H1 (cell line): Measurements from ENCODE around the gene RAPGEF6. TPM values are rescaled to one million over a fixed set of nuclear protein-coding genes. Genes with fewer than 3 reads are reported as not detected.

Source experiments
- CTCF ChIA-PET: fragments of 300-600 bp; sonication (Branson Sonifier 250); formaldehyde crosslinking; loops from one replicate; lab custom pipeline; 2021; ENCODE audit not compliant: partially characterized antibody; lab: Charles Lee
- POLR2A ChIA-PET: fragments of 300-600 bp; sonication (Branson Sonifier 250); formaldehyde crosslinking; loops from one replicate; lab custom pipeline; 2021; ENCODE audit warnings: inconsistent platforms; ENCODE audit not compliant: partially characterized antibody; lab: Charles Lee
- DNase-seq, 2 experiments: peaks; one replicate each; pipeline versions ENCODE4 v3.0.0 to v3.0.0-alpha.2; 2010 to 2022; ENCODE audit warnings: low spot score in 2 of 2, low read depth in 1 of 2, mixed read lengths in 1 of 2
- FAIRE-seq: peaks from 2 replicates; lab custom pipeline; 2011; peaks lifted over from hg19 to GRCh38; lab: Jason Lieb, UNC
- H2AFZ ChIP-seq: 2 replicates; pipeline ENCODE4 v1.8.1; 2012; ENCODE audit warnings: low read length, inconsistent platforms
- H2AK5ac ChIP-seq: 2 replicates; pipeline ENCODE4 v1.6.1; 2013; ENCODE audit warnings: low read depth, low read length
- H2BK120ac ChIP-seq: replicated peaks from 2 replicates; pipeline ENCODE3; 2013; ENCODE audit warnings: low read depth, low read length, inconsistent platforms
- H2BK12ac ChIP-seq: 2 replicates; pipeline ENCODE4 v1.6.1; 2013; ENCODE audit warnings: low read depth, low read length
- H2BK15ac ChIP-seq: 2 replicates; pipeline ENCODE4 v1.6.1; 2013; ENCODE audit warnings: low read length
- H2BK20ac ChIP-seq: 2 replicates; pipeline ENCODE4 v1.6.1; 2013; ENCODE audit warnings: low read length
- H2BK5ac ChIP-seq: 2 replicates; pipeline ENCODE4 v1.6.1; 2013; ENCODE audit warnings: low read depth, low read length
- H3K14ac ChIP-seq: 2 replicates; pipeline ENCODE4 v1.6.1; 2013; ENCODE audit warnings: inconsistent platforms; ENCODE audit not compliant: insufficient read length
- H3K18ac ChIP-seq: 2 replicates; pipeline ENCODE4 v1.6.1; 2013; ENCODE audit warnings: low read length; ENCODE audit errors: extremely low read depth
- H3K23ac ChIP-seq: 2 replicates; pipeline ENCODE4 v1.6.1; 2013; ENCODE audit warnings: inconsistent platforms; ENCODE audit not compliant: insufficient read length
- H3K23me2 ChIP-seq: 2 replicates; pipeline ENCODE4 v1.6.1; 2013; ENCODE audit warnings: low read depth, low read length
- H3K27ac ChIP-seq: 2 replicates; pipeline ENCODE4 v1.6.1; 2011; ENCODE audit warnings: low read depth, low read length, inconsistent platforms
- H3K27me3 ChIP-seq, 4 experiments: replicated peaks in 1 of 4; 1 replicate in 1 of 4; 2 replicates in 3 of 4; pipeline versions ENCODE4 v1.6.1 to v1.8.1; 2011 to 2013; ENCODE audit warnings: low read length in 3 of 4, mild to moderate bottlenecking in 3 of 4, inconsistent platforms in 2 of 4, mixed read lengths in 2 of 4, moderate library complexity in 1 of 4; ENCODE audit not compliant: control insufficient read depth in 3 of 4, insufficient read depth in 3 of 4; ENCODE audit errors: extremely low read depth in 1 of 4
- H3K36me3 ChIP-seq, 4 experiments: 2 replicates each; pipeline versions ENCODE4 v1.6.1 to v1.8.1; 2011 to 2013; ENCODE audit warnings: mild to moderate bottlenecking in 4 of 4, low read length in 3 of 4, moderate library complexity in 2 of 4, control low read depth in 1 of 4, inconsistent platforms in 1 of 4; ENCODE audit not compliant: insufficient read depth in 4 of 4, control insufficient read depth in 2 of 4
- H3K4ac ChIP-seq: replicated peaks from 2 replicates; pipeline ENCODE3; 2013; ENCODE audit warnings: low read length, low read depth, mixed read lengths, inconsistent platforms; ENCODE audit not compliant: insufficient read length
- H3K4me1 ChIP-seq, 4 experiments: replicated peaks in 1 of 4; 1 replicate in 1 of 4; 2 replicates in 3 of 4; pipeline versions ENCODE4 v1.6.1 to v1.8.1; 2011 to 2013; ENCODE audit warnings: low read length in 3 of 4, inconsistent platforms in 2 of 4, mixed read lengths in 1 of 4; ENCODE audit not compliant: insufficient read depth in 4 of 4, control insufficient read depth in 3 of 4
- H3K4me2 ChIP-seq, 2 experiments: 2 replicates each; pipeline versions ENCODE4 v1.6.1 to v1.8.1; 2011 to 2013; ENCODE audit warnings: low read depth in 2 of 2, low read length in 2 of 2, control low read depth in 1 of 2, inconsistent platforms in 1 of 2, mild to moderate bottlenecking in 1 of 2; ENCODE audit not compliant: insufficient read depth in 1 of 2
- H3K4me3 ChIP-seq, 4 experiments: fragments of 200-600, 300-600 bp in 1 of 4; sonication (generic), shearing (Covaris generic), sonication (Bioruptor Twin) in 1 of 4; 2 replicates each; pipeline versions ENCODE4 v1.5.1 to v1.8.1; 2011 to 2016; ENCODE audit warnings: low read length in 4 of 4, low read depth in 3 of 4, control low read depth in 2 of 4, inconsistent platforms in 2 of 4, mild to moderate bottlenecking in 2 of 4, mixed read lengths in 1 of 4, moderate library complexity in 1 of 4; ENCODE audit not compliant: insufficient read depth in 2 of 4; ENCODE audit errors: extremely low read depth in 1 of 4
- H3K56ac ChIP-seq: replicated peaks from 2 replicates; pipeline ENCODE3; 2013; ENCODE audit warnings: low read depth, mild to moderate bottlenecking, mixed read lengths, low read length, inconsistent platforms; ENCODE audit not compliant: insufficient read length
- H3K79me1 ChIP-seq: 2 replicates; pipeline ENCODE4 v1.6.1; 2013; ENCODE audit warnings: low read depth, low read length, control low read depth
- H3K79me2 ChIP-seq, 2 experiments: 2 replicates each; pipeline versions ENCODE4 v1.6.1 to v1.8.1; 2012 to 2013; ENCODE audit warnings: low read length in 2 of 2, mild to moderate bottlenecking in 2 of 2, inconsistent platforms in 1 of 2; ENCODE audit not compliant: insufficient read depth in 2 of 2, control insufficient read depth in 1 of 2
- H3K9ac ChIP-seq, 4 experiments: replicated peaks in 1 of 4; 1 replicate in 1 of 4; 2 replicates in 3 of 4; pipeline versions ENCODE4 v1.6.1 to v1.8.1; 2011 to 2013; ENCODE audit warnings: low read depth in 3 of 4, low read length in 3 of 4, control low read depth in 2 of 4, mild to moderate bottlenecking in 2 of 4, moderate library complexity in 2 of 4, inconsistent platforms in 1 of 4; ENCODE audit errors: extremely low read depth in 1 of 4
- H3K9me3 ChIP-seq, 2 experiments: 2 replicates each; pipeline versions ENCODE4 v1.6.1 to v1.8.1; 2012 to 2013; ENCODE audit warnings: mild to moderate bottlenecking in 2 of 2, moderate library complexity in 2 of 2, control low read depth in 1 of 2, inconsistent platforms in 1 of 2, low read depth in 1 of 2, low read length in 1 of 2, mixed read lengths in 1 of 2; ENCODE audit not compliant: insufficient read depth in 2 of 2
- H4K20me1 ChIP-seq, 2 experiments: replicated peaks in 1 of 2; 2 replicates each; pipeline versions ENCODE3 to v1.8.1; 2011 to 2013; ENCODE audit warnings: inconsistent platforms in 2 of 2, low read length in 2 of 2, mild to moderate bottlenecking in 1 of 2; ENCODE audit not compliant: insufficient read depth in 2 of 2, control insufficient read depth in 1 of 2
- H4K5ac ChIP-seq: 2 replicates; pipeline ENCODE4 v1.6.1; 2013; ENCODE audit warnings: low read length, low read depth, mixed read lengths, inconsistent platforms; ENCODE audit not compliant: insufficient read length
- H4K8ac ChIP-seq: 2 replicates; pipeline ENCODE4 v1.8.0; 2013; ENCODE audit warnings: mild to moderate bottlenecking, moderate library complexity, low read length, inconsistent platforms; ENCODE audit not compliant: insufficient read depth; ENCODE audit errors: extremely low read depth
- H4K91ac ChIP-seq: replicated peaks from 2 replicates; pipeline ENCODE3; 2013; ENCODE audit warnings: low read length, mixed read lengths, inconsistent platforms; ENCODE audit not compliant: insufficient read length
- ASH2L ChIP-seq: fragments of 200-600, 300-600 bp; sonication (generic); IDR thresholded peaks from one replicate; pipeline ENCODE4 v1.7.1; 2017; ENCODE audit warnings: low read length
- EGR1 ChIP-seq: IDR thresholded peaks from 2 replicates; pipeline ENCODE4 v1.6.1; 2011; ENCODE audit warnings: low read depth, low read length, borderline replicate concordance
- EP300 ChIP-seq, 2 experiments: IDR thresholded peaks; 1 replicate in 1 of 2; 2 replicates in 1 of 2; pipeline ENCODE4 v1.6.1; 2011 to 2012; ENCODE audit warnings: low read depth in 2 of 2, low read length in 2 of 2, mild to moderate bottlenecking in 2 of 2, borderline replicate concordance in 1 of 2, inconsistent platforms in 1 of 2, moderate library complexity in 1 of 2
- KDM5A ChIP-seq: fragments of 200-600 bp; IDR thresholded peaks from 2 replicates; pipeline ENCODE4 v1.7.1; 2012; ENCODE audit warnings: mild to moderate bottlenecking, low read length, inconsistent platforms, mixed read lengths
- NRF1 ChIP-seq: IDR thresholded peaks from 2 replicates; pipeline ENCODE4 v1.6.1; 2011; ENCODE audit warnings: mild to moderate bottlenecking, low read depth, low read length, improper control_type of control experiment
- RAD21 ChIP-seq, 2 experiments: IDR thresholded peaks in 1 of 2; conservative IDR thresholded peaks in 1 of 2; 2 replicates each; pipeline ENCODE4 v1.6.1; 2011; ENCODE audit warnings: low read depth in 2 of 2, low read length in 2 of 2, improper control_type of control experiment in 1 of 2, inconsistent platforms in 1 of 2, mild to moderate bottlenecking in 1 of 2, moderate library complexity in 1 of 2
- RBBP5 ChIP-seq: IDR thresholded peaks from 2 replicates; pipeline ENCODE4 v1.7.1; 2012; ENCODE audit warnings: low read depth, mild to moderate bottlenecking, inconsistent platforms, low read length, moderate library complexity, borderline replicate concordance
- SP1 ChIP-seq: IDR thresholded peaks from 2 replicates; pipeline ENCODE4 v1.6.1; 2011; ENCODE audit warnings: low read depth, low read length
- SRF ChIP-seq: IDR thresholded peaks from 2 replicates; pipeline ENCODE4 v1.6.1; 2011; ENCODE audit warnings: mild to moderate bottlenecking, low read depth, low read length, moderate library complexity
- TAF1 ChIP-seq: IDR thresholded peaks from 2 replicates; pipeline ENCODE4 v1.6.1; 2011; ENCODE audit warnings: mild to moderate bottlenecking, low read depth, low read length
- WGBS, 2 experiments: shearing (Covaris generic) in 1 of 2; methylation state at CpG; one replicate each; pipeline versions ENCODE4 v1.1.6 to v1.1.7; 2013 to 2015; ENCODE audit warnings: low lambda C conversion rate in 2 of 2, mixed read lengths in 2 of 2, inconsistent platforms in 1 of 2, low coverage in 1 of 2, missing lambda C conversion rate in 1 of 2; ENCODE audit not compliant: insufficient replicate concordance in 2 of 2, insufficient coverage in 1 of 2, insufficient read length in 1 of 2; ENCODE audit errors: extremely low coverage in 1 of 2, missing lambda C conversion rate in 1 of 2; 5-methylcytosine and 5-hydroxymethylcytosine counted together
- polyA plus RNA-seq, 7 experiments: library from polyadenylated mRNA; depleted of rRNA in 3 of 7; stranded (reverse) in 5 of 7; unstranded in 2 of 7; fragments of >200 nt in 5 of 7; fragments of 200-250 nt in 2 of 7; gene quantifications; 1 replicate in 5 of 7; 2 replicates in 1 of 7; 4 replicates in 1 of 7; pipeline versions ENCODE4 v1.2.1 to v1.2.3, GENCODE V29; 2011 to 2013; ENCODE audit warnings: missing spikeins in 2 of 7, mixed read lengths in 2 of 7
- total RNA-seq: library from RNA; stranded (reverse); fragmentation: NEBNext Ultra II Directional; extraction: Animal tissue kit (Norgen Biotek cat#: 25700); gene quantifications from 2 replicates; pipeline ENCODE4 v1.2.1, GENCODE V29; 2021
- TF ChIP-seq, protein P1 (sequence below): IDR thresholded peaks from 2 replicates; pipeline ENCODE4 v1.6.1; 2011; ENCODE audit warnings: low read depth, mild to moderate bottlenecking, low read length; ENCODE audit not compliant: insufficient read depth

RAPGEF6 gene
- total and polyA plus RNA-seq, 2 of the 8 experiments (the other 6 are each of a cell fraction or from before 2014, with no cell fraction given): 4.8 to 20.0 TPM

GRCh38 chr5:131575660-131576227 lies 59.3 kb downstream of the RAPGEF6 start:
- no peak overlapping the region for H2BK20ac ChIP-seq
- H3K79me2 ChIP-seq: peaks cover 0 to 17% of the 10 kb centered on the region in 2 experiments; a peak in 1 of 4 replicates
- H4K5ac ChIP-seq: no peak overlapping the region
- WGBS, 2 experiments: 86 to 100% methylated on average over 1 to 8 of the region's 8 CpGs
- DNase-seq: no peak
- peaks cover 0 to 11% (median 0%) of the 10 kb centered on the region in 4 experiments; a peak in 2 of 8 replicates for H3K36me3 ChIP-seq
- no peak overlapping the region for H3K9ac ChIP-seq
- H4K8ac ChIP-seq: no peak overlapping the region; the same call in 1 of the 2 replicates
- H3K23ac ChIP-seq: no peak overlapping the region
- H4K91ac ChIP-seq: no peak overlapping the region
- no peak overlapping the region for H3K27ac ChIP-seq
- peaks cover 3% of the 10 kb centered on the region; the same call in 1 of the 2 replicates for H3K79me1 ChIP-seq
- no peak overlapping the region for H2BK5ac ChIP-seq
- H3K23me2 ChIP-seq: no peaks in the 10 kb centered on the region
- ChIA-PET CTCF (no interaction called here), POLR2A (interaction anchor here (1.2 kb wide), 1 partner anchor 60 kb away, joined by 3 read pairs; no protein-coding TSS in a partner anchor)
- H3K4ac ChIP-seq: no peak overlapping the region
- H2BK120ac ChIP-seq: no peak overlapping the region
- H3K9me3 ChIP-seq: peaks cover 6 to 13% of the 10 kb centered on the region in 2 experiments; a peak in 3 of 4 replicates
- no peak overlapping the region for H2BK12ac ChIP-seq
- H2BK15ac ChIP-seq: no peak overlapping the region
- H3K4me3 ChIP-seq: no peak overlapping the region
- H3K14ac ChIP-seq: no peak overlapping the region
- no peaks in the 10 kb centered on the region for H3K4me1 ChIP-seq
- no peak overlapping the region for H3K4me2 ChIP-seq
- H4K20me1 ChIP-seq: no peaks in the 10 kb centered on the region
- no peak for FAIRE-seq
- H3K27me3 ChIP-seq: no peaks in the 10 kb centered on the region
- H2AK5ac ChIP-seq: no peak overlapping the region
- no peak overlapping the region for H2AFZ ChIP-seq
- no peak overlapping the region for H3K56ac ChIP-seq
- H3K18ac ChIP-seq: no peak overlapping the region
- TF ChIP-seq SP1: no peak
- TF ChIP-seq RAD21 (IDR thresholded peaks at IDR 0.05 in 1 of 2, conservative IDR thresholded peaks at IDR 0.05 in 1 of 2; ENCODE audit: low read depth in 2 of 2, low read length in 2 of 2): no peak
- TF ChIP-seq, protein P1, sequence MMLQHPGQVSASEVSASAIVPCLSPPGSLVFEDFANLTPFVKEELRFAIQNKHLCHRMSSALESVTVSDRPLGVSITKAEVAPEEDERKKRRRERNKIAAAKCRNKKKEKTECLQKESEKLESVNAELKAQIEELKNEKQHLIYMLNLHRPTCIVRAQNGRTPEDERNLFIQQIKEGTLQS: no peak
- TF ChIP-seq RBBP5: no peak
- TF ChIP-seq ASH2L: no peak
- no peak for TF ChIP-seq EP300 (IDR thresholded peaks at IDR 0.05; ENCODE audit: borderline replicate concordance in 1 of 2, low read depth in 2 of 2, low read length in 2 of 2)
- TF ChIP-seq NRF1: no peak
- TF ChIP-seq KDM5A: no peak
- TF ChIP-seq SRF: no peak
- TF ChIP-seq TAF1: no peak
- TF ChIP-seq EGR1: no peak
